H9 (cell line): ENCODE data around the gene CNOT4. TPM values are rescaled to one million over a fixed set of nuclear protein-coding genes. Genes with fewer than 3 reads are reported as not detected.

Experiments used
- DNase-seq: peaks from one replicate; pipeline ENCODE4 v3.0.0-alpha.2; 2017
- H2AFZ ChIP-seq: one replicate; pipeline ENCODE4 v1.6.1; 2013; ENCODE audit warnings: mild to moderate bottlenecking, low read length, control low read depth, moderate library complexity
- H2AK5ac ChIP-seq: 2 replicates; pipeline ENCODE4 v1.6.1; 2013; ENCODE audit warnings: low read length, control low read depth, mixed read lengths; ENCODE audit not compliant: insufficient read length
- H2BK120ac ChIP-seq: one replicate; pipeline ENCODE4 v1.6.1; 2013; ENCODE audit warnings: low read depth, mild to moderate bottlenecking, low read length, control low read depth, inconsistent platforms; ENCODE audit not compliant: poor library complexity, severe bottlenecking
- H2BK12ac ChIP-seq: 2 replicates; pipeline ENCODE4 v1.6.1; 2013; ENCODE audit warnings: low read length, control low read depth, mixed read lengths, low read depth; ENCODE audit not compliant: insufficient read length
- H2BK15ac ChIP-seq: 2 replicates; pipeline ENCODE4 v1.6.1; 2013; ENCODE audit warnings: low read depth, low read length, control low read depth
- H2BK20ac ChIP-seq: one replicate; pipeline ENCODE4 v1.6.1; 2013; ENCODE audit warnings: low read depth, mild to moderate bottlenecking, low read length, control low read depth, inconsistent platforms; ENCODE audit not compliant: poor library complexity, severe bottlenecking
- H2BK5ac ChIP-seq: 2 replicates; pipeline ENCODE4 v1.6.1; 2013; ENCODE audit warnings: low read length, control low read depth, mixed read lengths; ENCODE audit not compliant: insufficient read length
- H3K14ac ChIP-seq: 2 replicates; pipeline ENCODE4 v1.6.1; 2013; ENCODE audit warnings: low read length, control low read depth; ENCODE audit not compliant: insufficient read depth
- H3K18ac ChIP-seq: 2 replicates; pipeline ENCODE4 v1.6.1; 2013; ENCODE audit warnings: low read depth, mild to moderate bottlenecking, mixed read lengths, low read length, control low read depth; ENCODE audit not compliant: insufficient read length
- H3K23ac ChIP-seq: 2 replicates; pipeline ENCODE4 v1.6.1; 2013; ENCODE audit warnings: low read length, control low read depth, mixed read lengths, low read depth; ENCODE audit not compliant: insufficient read length
- H3K23me2 ChIP-seq: 2 replicates; pipeline ENCODE4 v1.6.1; 2013; ENCODE audit warnings: low read depth, mild to moderate bottlenecking, mixed read lengths, low read length, control low read depth; ENCODE audit not compliant: insufficient read length, poor library complexity, severe bottlenecking
- H3K27ac ChIP-seq: 2 replicates; pipeline ENCODE4 v1.5.1; 2013; ENCODE audit warnings: low read length, control low read depth, mixed read lengths, low read depth; ENCODE audit not compliant: insufficient read length
- H3K27me3 ChIP-seq: 2 replicates; pipeline ENCODE4 v1.6.1; 2013; ENCODE audit warnings: low read length, control low read depth, inconsistent platforms; ENCODE audit not compliant: insufficient read depth
- H3K4ac ChIP-seq: 2 replicates; pipeline ENCODE4 v1.6.1; 2013; ENCODE audit warnings: low read depth, mild to moderate bottlenecking, control low read depth, inconsistent platforms, low read length, moderate library complexity
- H3K4me1 ChIP-seq: 2 replicates; pipeline ENCODE4 v1.6.1; 2013; ENCODE audit warnings: low read length, control low read depth, inconsistent platforms; ENCODE audit not compliant: insufficient read depth
- H3K4me2 ChIP-seq: 2 replicates; pipeline ENCODE4 v1.6.1; 2013; ENCODE audit warnings: low read length, control low read depth, mixed read lengths; ENCODE audit not compliant: insufficient read length, insufficient read depth
- H3K56ac ChIP-seq: 2 replicates; pipeline ENCODE4 v1.6.1; 2013; ENCODE audit warnings: low read depth, mild to moderate bottlenecking, mixed read lengths, low read length, control low read depth; ENCODE audit not compliant: insufficient read length
- H3K79me1 ChIP-seq: 2 replicates; pipeline ENCODE4 v1.6.1; 2013; ENCODE audit warnings: low read depth, mild to moderate bottlenecking, moderate library complexity, low read length, control low read depth, inconsistent platforms; ENCODE audit not compliant: insufficient read depth, poor library complexity, severe bottlenecking
- H3K79me2 ChIP-seq: 2 replicates; pipeline ENCODE4 v1.6.1; 2013; ENCODE audit warnings: low read length, control low read depth, inconsistent platforms; ENCODE audit not compliant: insufficient read depth
- H3K9ac ChIP-seq: 2 replicates; pipeline ENCODE4 v1.6.1; 2013; ENCODE audit warnings: low read length, control low read depth, mixed read lengths; ENCODE audit not compliant: insufficient read length; ENCODE audit errors: extremely low read depth
- H3K9me3 ChIP-seq: one replicate; pipeline ENCODE4 v1.6.1; 2013; ENCODE audit warnings: low read depth, low read length, inconsistent platforms; ENCODE audit not compliant: control insufficient read depth
- H3T11ph ChIP-seq: one replicate; pipeline ENCODE4 v1.6.1; 2013; ENCODE audit warnings: mild to moderate bottlenecking, low read length, control low read depth, inconsistent platforms
- H4K20me1 ChIP-seq: one replicate; pipeline ENCODE4 v1.6.1; 2013; ENCODE audit not compliant: control insufficient read depth, insufficient read length, insufficient read depth
- H4K5ac ChIP-seq: 2 replicates; pipeline ENCODE4 v1.6.1; 2013; ENCODE audit warnings: low read depth, mild to moderate bottlenecking, mixed read lengths, low read length, control low read depth; ENCODE audit not compliant: insufficient read length
- H4K8ac ChIP-seq: replicated peaks from 2 replicates; pipeline ENCODE4 v1.6.1; 2013; ENCODE audit warnings: low read length, control low read depth, mixed read lengths, low read depth; ENCODE audit not compliant: insufficient read length
- H4K91ac ChIP-seq: 2 replicates; pipeline ENCODE4 v1.6.1; 2013; ENCODE audit warnings: low read depth, mild to moderate bottlenecking, moderate library complexity, mixed read lengths, low read length, control low read depth; ENCODE audit not compliant: insufficient read length
- H3K27ac Mint-ChIP-seq, 3 experiments: 2 replicates in 2 of 3; 3 replicates in 1 of 3; pipeline ENCODE4 v1.8.0; 2020 to 2021; ENCODE audit warnings: mixed read lengths in 3 of 3, mild to moderate bottlenecking in 1 of 3, moderate library complexity in 1 of 3
- H3K27me3 Mint-ChIP-seq: 2 replicates; pipeline ENCODE4 v1.8.0; 2021; ENCODE audit warnings: low read depth, mild to moderate bottlenecking, moderate library complexity, mixed read lengths
- H3K36me3 Mint-ChIP-seq, 3 experiments: 2 replicates in 2 of 3; 3 replicates in 1 of 3; pipeline ENCODE4 v1.8.0; 2020 to 2021; ENCODE audit warnings: low read depth in 3 of 3, mixed read lengths in 3 of 3; ENCODE audit not compliant: insufficient read depth in 1 of 3
- H3K4me1 Mint-ChIP-seq, 2 experiments: 2 replicates each; pipeline ENCODE4 v1.8.0; 2020; ENCODE audit warnings: mixed read lengths in 2 of 2
- H3K4me3 Mint-ChIP-seq, 2 experiments: 2 replicates in 1 of 2; 3 replicates in 1 of 2; pipeline ENCODE4 v1.8.0; 2020 to 2021; ENCODE audit warnings: mild to moderate bottlenecking in 2 of 2, mixed read lengths in 2 of 2, moderate library complexity in 1 of 2
- H3K9me3 Mint-ChIP-seq, 2 experiments: 2 replicates in 1 of 2; 3 replicates in 1 of 2; pipeline ENCODE4 v1.8.0; 2020; ENCODE audit warnings: mild to moderate bottlenecking in 2 of 2, mixed read lengths in 2 of 2, moderate library complexity in 1 of 2
- CTCF ChIP-seq: fragments of 200-600 bp; sonication (generic); conservative IDR thresholded peaks from 3 replicates; pipeline ENCODE4 v1.8.0; 2021; ENCODE audit warnings: antibody characterized with exemption, mild to moderate bottlenecking
- WGBS: extraction: QIAGEN DNeasy Blood & Tissue Kit; methylation state at CpG from one replicate; pipeline ENCODE4 v1.1.7; 2013; ENCODE audit warnings: missing lambda C conversion rate, low lambda C conversion rate, mixed read lengths; ENCODE audit not compliant: insufficient read length; ENCODE audit errors: extremely low coverage; 5-methylcytosine and 5-hydroxymethylcytosine counted together
- total RNA-seq: library from RNA; stranded (reverse); gene quantifications from 2 replicates; pipeline ENCODE4 v1.2.1, GENCODE V29; 2021

CNOT4 gene
- total RNA-seq, 1 experiment from 2014 or later = 27.4 TPM

- H3K4me1 ChIP-seq = no peaks in the 10 kb centered on the region
- H3K23me2 ChIP-seq = no peaks in the 10 kb centered on the region
- no peak overlapping the region for H3K56ac ChIP-seq
- H3K27me3 ChIP-seq = no peaks in the 10 kb centered on the region
- no peak overlapping the region for H3K14ac ChIP-seq
- H3K4me3 Mint-ChIP-seq = no peak overlapping the region
- H3K4ac ChIP-seq = no peak overlapping the region
- no peak overlapping the region for H3T11ph ChIP-seq
- H2BK120ac ChIP-seq = no peak overlapping the region
- H2BK5ac ChIP-seq = no peak overlapping the region
- H3K27ac ChIP-seq = no peak overlapping the region
- no peak overlapping the region for H3K27ac Mint-ChIP-seq
- H3K9me3 ChIP-seq = no peaks in the 10 kb centered on the region
- peaks cover 0 to 1% (median 0%) of the 10 kb centered on the region in 3 experiments; a peak in 1 of 7 replicates for H3K36me3 Mint-ChIP-seq
- DNase-seq = no peak
- H2BK12ac ChIP-seq = no peak overlapping the region
- TF ChIP-seq CTCF = no peak
- H3K23ac ChIP-seq = no peak overlapping the region
- no peak overlapping the region for H3K9ac ChIP-seq
- H2BK20ac ChIP-seq = no peak overlapping the region
- H4K91ac ChIP-seq = no peak overlapping the region
- no peaks in the 10 kb centered on the region for H3K27me3 Mint-ChIP-seq
- peaks cover 0 to 2% of the 10 kb centered on the region in 2 experiments; a peak in 1 of 4 replicates for H3K4me1 Mint-ChIP-seq
- no peaks in the 10 kb centered on the region; the same call in 1 of the 2 replicates for H3K79me2 ChIP-seq
- no peaks in the 10 kb centered on the region for H4K20me1 ChIP-seq
- no peak overlapping the region for H4K5ac ChIP-seq
- WGBS = no CpG with 5 or more reads among the region's 4 CpGs
- peaks cover 10% of the 10 kb centered on the region for H3K79me1 ChIP-seq
- H2AFZ ChIP-seq = no peak overlapping the region
- no peak overlapping the region for H4K8ac ChIP-seq
- H2AK5ac ChIP-seq = no peak overlapping the region
- no peak overlapping the region for H3K4me2 ChIP-seq
- no peak overlapping the region for H2BK15ac ChIP-seq
- H3K9me3 Mint-ChIP-seq = no peaks in the 10 kb centered on the region
- H3K18ac ChIP-seq = no peak overlapping the region
These were observed 17.8 kb downstream of the CNOT4 start for GRCh38 chr7:135492151-135492550.
